ENCODE measurements around the gene NRXN3. TPM values are rescaled to one million over a fixed set of nuclear protein-coding genes. Genes with fewer than 3 reads are reported as not detected.

The NRXN3 gene
- total and polyA plus RNA-seq, 2 donors (not counting 1 experiment from before 2014, with no cell fraction given): not detected

DNA sequence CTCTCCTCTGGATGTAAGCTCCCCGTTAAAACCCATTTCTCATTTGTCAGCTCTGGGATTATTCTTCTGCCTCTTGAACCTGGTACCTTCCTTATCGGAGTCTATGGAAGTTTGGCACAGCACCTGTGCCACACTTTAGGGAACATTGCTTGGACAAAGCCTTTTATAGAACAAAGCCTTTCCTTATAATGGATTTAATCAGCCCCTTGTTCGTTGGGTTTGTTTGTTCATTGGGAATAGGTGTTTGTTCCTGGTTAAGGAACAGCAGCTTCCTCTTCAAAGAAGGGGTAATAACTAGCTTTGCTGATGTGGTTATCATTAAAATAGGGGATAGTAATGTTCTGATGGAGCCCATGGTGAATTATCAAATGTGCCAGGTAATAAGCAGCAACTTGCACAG lies 70.4 kb downstream of the NRXN3 start:
- H3K79me2 ChIP-seq (ENCODE audit: control insufficient read depth, insufficient read depth, low read length): no peaks in the 10 kb centered on the region
- Mint-ChIP-seq H3K27ac (no peak overlapping the region), H3K9me3 (ENCODE audit: insufficient read depth) (no peaks in the 10 kb centered on the region), H3K4me1 (no peaks in the 10 kb centered on the region), H3K27me3 (no peaks in the 10 kb centered on the region), H3K4me3 (no peak overlapping the region)
- 91% methylated on average over 1 of the region's 3 CpGs for WGBS (ENCODE audit: insufficient coverage)
- H3K27me3 ChIP-seq (replicated peaks in 1 of 4; ENCODE audit: control extremely low read depth in 1 of 4, control insufficient read depth in 3 of 4, insufficient read depth in 4 of 4, low read length in 3 of 4): no peaks in the 10 kb centered on the region
- no peak for ATAC-seq (ENCODE audit: low read depth)
- H3K9ac ChIP-seq (ENCODE audit: low read length): no peak overlapping the region
- H2AFZ ChIP-seq (ENCODE audit: insufficient read depth, low read depth, low read length, poor library complexity, severe bottlenecking): no peak overlapping the region
- no peak overlapping the region for H3K4me2 ChIP-seq (replicated peaks; ENCODE audit: low read depth, low read length, poor library complexity, severe bottlenecking)
- peaks cover 0 to 2% (median 0%) of the 10 kb centered on the region in 3 donors for H3K9me3 ChIP-seq (ENCODE audit: control extremely low read depth in 1 of 3, control insufficient read depth in 2 of 3, insufficient read depth in 1 of 3, low read length in 2 of 3)
- H3K4me3 ChIP-seq (ENCODE audit: control extremely low read depth in 1 of 5, extremely low read depth in 1 of 5, insufficient read depth in 1 of 5, low read depth in 2 of 5, low read length in 4 of 5): no peak overlapping the region
- H4K20me1 ChIP-seq (ENCODE audit: control insufficient read depth, insufficient read depth, low read length, poor library complexity, severe bottlenecking): no peaks in the 10 kb centered on the region
- DNase-seq: no peak
- TF ChIP-seq, protein P1, sequence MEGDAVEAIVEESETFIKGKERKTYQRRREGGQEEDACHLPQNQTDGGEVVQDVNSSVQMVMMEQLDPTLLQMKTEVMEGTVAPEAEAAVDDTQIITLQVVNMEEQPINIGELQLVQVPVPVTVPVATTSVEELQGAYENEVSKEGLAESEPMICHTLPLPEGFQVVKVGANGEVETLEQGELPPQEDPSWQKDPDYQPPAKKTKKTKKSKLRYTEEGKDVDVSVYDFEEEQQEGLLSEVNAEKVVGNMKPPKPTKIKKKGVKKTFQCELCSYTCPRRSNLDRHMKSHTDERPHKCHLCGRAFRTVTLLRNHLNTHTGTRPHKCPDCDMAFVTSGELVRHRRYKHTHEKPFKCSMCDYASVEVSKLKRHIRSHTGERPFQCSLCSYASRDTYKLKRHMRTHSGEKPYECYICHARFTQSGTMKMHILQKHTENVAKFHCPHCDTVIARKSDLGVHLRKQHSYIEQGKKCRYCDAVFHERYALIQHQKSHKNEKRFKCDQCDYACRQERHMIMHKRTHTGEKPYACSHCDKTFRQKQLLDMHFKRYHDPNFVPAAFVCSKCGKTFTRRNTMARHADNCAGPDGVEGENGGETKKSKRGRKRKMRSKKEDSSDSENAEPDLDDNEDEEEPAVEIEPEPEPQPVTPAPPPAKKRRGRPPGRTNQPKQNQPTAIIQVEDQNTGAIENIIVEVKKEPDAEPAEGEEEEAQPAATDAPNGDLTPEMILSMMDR (IDR thresholded peaks at IDR 0.05): no peak
- TF ChIP-seq EZH2 (IDR thresholded peaks at IDR 0.05; ENCODE audit: borderline replicate concordance, insufficient read depth, low read depth, low read length, poor library complexity, severe bottlenecking): no peak
- H3K4me1 ChIP-seq (ENCODE audit: control insufficient read depth in 2 of 2, insufficient read depth in 2 of 2, low read length in 2 of 2): no peaks in the 10 kb centered on the region
- intact Hi-C loops (cut with micrococcal nuclease): no loop called here
- H3K27ac ChIP-seq (ENCODE audit: low read length in 2 of 2): no peak overlapping the region
- H3K36me3 ChIP-seq (replicated peaks in 1 of 2; ENCODE audit: control extremely low read depth in 1 of 2, control insufficient read depth in 1 of 2, extremely low read depth in 1 of 2, insufficient read depth in 2 of 2, low read length in 1 of 2): no peaks in the 10 kb centered on the region
- ChIA-PET CTCF (no interaction called here), POLR2A (no interaction called here)

DNA sequence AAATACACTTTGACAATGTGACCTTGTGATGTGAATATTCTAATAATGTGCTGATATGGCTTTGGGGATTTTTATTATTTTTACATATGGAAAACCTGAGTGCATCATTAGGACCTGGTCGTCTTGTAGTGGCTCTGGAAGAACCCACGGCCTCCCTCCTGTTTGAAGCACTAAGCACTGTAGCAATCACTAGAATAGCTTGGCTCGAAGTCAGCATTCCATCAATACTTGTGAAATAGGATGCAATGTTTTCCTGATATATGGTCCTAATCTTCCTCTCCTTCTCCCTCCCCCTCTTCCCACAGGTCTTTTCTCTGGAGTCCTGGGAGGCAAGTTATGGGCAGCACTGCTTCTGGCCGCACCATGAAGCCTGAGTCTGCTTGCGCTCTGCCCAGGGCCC lies 71.9 kb downstream of the NRXN3 start:
- no peak overlapping the region for H3K4me3 Mint-ChIP-seq
- H3K9me3 Mint-ChIP-seq (ENCODE audit: insufficient read depth): no peaks in the 10 kb centered on the region
- H3K27ac Mint-ChIP-seq: no peak overlapping the region
- 80% methylated on average over 3 of the region's 5 CpGs for WGBS (ENCODE audit: insufficient coverage)
- ATAC-seq (ENCODE audit: low read depth): no peak
- Histone ChIP-seq H3K4me3 (ENCODE audit: control extremely low read depth in 1 of 5, extremely low read depth in 1 of 5, insufficient read depth in 1 of 5, low read depth in 2 of 5, low read length in 4 of 5) (no peak overlapping the region), H3K9me3 (ENCODE audit: control extremely low read depth in 1 of 3, control insufficient read depth in 2 of 3, insufficient read depth in 1 of 3, low read length in 2 of 3) (peaks cover 0 to 2% (median 0%) of the 10 kb centered on the region in 3 donors), H4K20me1 (ENCODE audit: control insufficient read depth, insufficient read depth, low read length, poor library complexity, severe bottlenecking) (no peaks in the 10 kb centered on the region), H3K4me1 (ENCODE audit: control insufficient read depth in 2 of 2, insufficient read depth in 2 of 2, low read length in 2 of 2) (no peaks in the 10 kb centered on the region), H3K79me2 (ENCODE audit: control insufficient read depth, insufficient read depth, low read length) (no peaks in the 10 kb centered on the region), H2AFZ (ENCODE audit: insufficient read depth, low read depth, low read length, poor library complexity, severe bottlenecking) (no peak overlapping the region), H3K36me3 (replicated peaks in 1 of 2; ENCODE audit: control extremely low read depth in 1 of 2, control insufficient read depth in 1 of 2, extremely low read depth in 1 of 2, insufficient read depth in 2 of 2, low read length in 1 of 2) (no peaks in the 10 kb centered on the region), H3K9ac (ENCODE audit: low read length) (no peak overlapping the region), H3K27ac (ENCODE audit: low read length in 2 of 2) (no peak overlapping the region), H3K4me2 (replicated peaks; ENCODE audit: low read depth, low read length, poor library complexity, severe bottlenecking) (no peak overlapping the region), H3K27me3 (replicated peaks in 1 of 4; ENCODE audit: control extremely low read depth in 1 of 4, control insufficient read depth in 3 of 4, insufficient read depth in 4 of 4, low read length in 3 of 4) (no peaks in the 10 kb centered on the region)
- DNase-seq: no peak
- CTCF ChIA-PET: no interaction called here
- H3K4me1 Mint-ChIP-seq: no peaks in the 10 kb centered on the region
- H3K27me3 Mint-ChIP-seq: no peaks in the 10 kb centered on the region
- no peak for TF ChIP-seq EZH2 (IDR thresholded peaks at IDR 0.05; ENCODE audit: borderline replicate concordance, insufficient read depth, low read depth, low read length, poor library complexity, severe bottlenecking)
- TF ChIP-seq, protein P1 (IDR thresholded peaks at IDR 0.05): no peak
- intact Hi-C loops (cut with micrococcal nuclease): no loop called here
- POLR2A ChIA-PET: no interaction called here
